K562 (cell line): ENCODE results near the gene KLC1. TPM values are rescaled to one million over a fixed set of nuclear protein-coding genes. Genes with fewer than 3 reads are reported as not detected.
A peak's percentile ranks its signal among the peaks of the same experiment; 100 is the strongest.

Source experiments
- CTCF ChIP-seq, 3 experiments: IDR thresholded peaks in 2 of 3; conservative IDR thresholded peaks in 1 of 3; 2 replicates each; pipeline ENCODE4 v1.5.1; 2011 to 2012; ENCODE audit warnings: low read length in 3 of 3, mild to moderate bottlenecking in 3 of 3, control low read depth in 2 of 3, improper control_type of control experiment in 1 of 3, inconsistent platforms in 1 of 3, low read depth in 1 of 3, mixed read lengths in 1 of 3, moderate library complexity in 1 of 3; ENCODE audit not compliant: insufficient read depth in 2 of 3
- E4F1 ChIP-seq: fragments of 250-450 bp; sonication (Bioruptor Pico); IDR thresholded peaks from 2 replicates; pipeline ENCODE4 v1.5.0; 2021; ENCODE audit warnings: mild to moderate bottlenecking, borderline replicate concordance
- ERF ChIP-seq: fragments of 450-650 bp; formaldehyde crosslinking; IDR thresholded peaks from 2 replicates; pipeline ENCODE4 v1.4.0; 2020; ENCODE audit warnings: mild to moderate bottlenecking, mixed read lengths
- MCM3 ChIP-seq: fragments of 450-650 bp; IDR thresholded peaks from 2 replicates; pipeline ENCODE4 v1.6.1; 2016
- MYBL2 ChIP-seq, 2 experiments: fragments of 450-650 bp in 1 of 2; sonication (generic) in 1 of 2; formaldehyde crosslinking in 1 of 2; IDR thresholded peaks; 2 replicates each; pipeline versions ENCODE4 v1.6.1 to v1.8.1; 2017 to 2022; ENCODE audit warnings: borderline replicate concordance in 1 of 2, inconsistent platforms in 1 of 2, low read depth in 1 of 2, mild to moderate bottlenecking in 1 of 2, missing genetic modification reagents in 1 of 2, moderate library complexity in 1 of 2
- POLR2B ChIP-seq: fragments of 450-650 bp; IDR thresholded peaks from 2 replicates; pipeline ENCODE4 v1.6.1; 2018; ENCODE audit warnings: low read depth; ENCODE audit not compliant: partially characterized antibody
- PURB ChIP-seq: sonication (generic); formaldehyde crosslinking; IDR thresholded peaks from 2 replicates; pipeline ENCODE4 v1.9.0; 2021; ENCODE audit warnings: low read depth, mild to moderate bottlenecking, missing genetic modification reagents
- RBM39 ChIP-seq: fragments of 200-400 bp; formaldehyde crosslinking; optimal IDR thresholded peaks from 2 replicates; pipeline ENCODE3; 2018; ENCODE audit warnings: low read depth, low read length
- U2AF1 ChIP-seq: fragments of 200-400 bp; formaldehyde crosslinking; optimal IDR thresholded peaks from 2 replicates; pipeline ENCODE3; 2017; ENCODE audit warnings: mild to moderate bottlenecking, low read depth, low read length, moderate library complexity
- USF1 ChIP-seq: sonication (generic); formaldehyde crosslinking; IDR thresholded peaks from 2 replicates; pipeline ENCODE4 v1.9.0; 2022; ENCODE audit warnings: mild to moderate bottlenecking, missing genetic modification reagents
- ZFP36 ChIP-seq: fragments of 150-350 bp; IDR thresholded peaks from 2 replicates; pipeline ENCODE4 v1.6.1; 2018; ENCODE audit warnings: low read length, low read depth; ENCODE audit not compliant: partially characterized antibody
- ZNF318 ChIP-seq, 2 experiments: fragments of 450-650 bp; IDR thresholded peaks; 2 replicates each; pipeline ENCODE4 v1.6.1; 2016; ENCODE audit warnings: mild to moderate bottlenecking in 2 of 2, borderline replicate concordance in 1 of 2, low read depth in 1 of 2, moderate library complexity in 1 of 2
- ZNF431 ChIP-seq: sonication (generic); formaldehyde crosslinking; IDR thresholded peaks from 2 replicates; pipeline ENCODE4 v1.8.0; 2022; ENCODE audit warnings: mild to moderate bottlenecking, missing genetic modification reagents
- ZNF507 ChIP-seq: conservative IDR thresholded peaks from 2 replicates; pipeline ENCODE4 v1.6.1; 2017; ENCODE audit warnings: missing genetic modification characterization, missing compliant biosample characterization
- polyA plus RNA-seq, 8 experiments: library from polyadenylated mRNA; depleted of rRNA in 4 of 8; stranded (reverse) in 5 of 8; unstranded in 3 of 8; fragments of >200 nt; fragmentation: Nextera tagmentation in 2 of 8; fragmentation: Illumina TruSeq in 1 of 8; extraction: Ambion mirVana in 2 of 8; extraction: Trizol in 1 of 8; gene quantifications; 2 replicates each; pipeline versions ENCODE4 v1.2.1 to v1.2.3, GENCODE V29; 2011 to 2014; ENCODE audit warnings: inconsistent platforms in 1 of 8, missing spikeins in 1 of 8
- total RNA-seq, 7 experiments: library from RNA; depleted of rRNA in 6 of 7; stranded (reverse); fragments of >200 nt in 6 of 7; fragmentation: Illumina TruSeq in 2 of 7; extraction: Trizol in 2 of 7; gene quantifications; 2 replicates each; pipeline versions ENCODE4 v1.2.1 to v1.2.3, GENCODE V29; 2011 to 2021; ENCODE audit warnings: low replicate concordance in 1 of 7

The KLC1 gene
- total and polyA plus RNA-seq, 9 of the 15 experiments (the other 6 are each of a cell fraction or from before 2014, with no cell fraction given): 4.9 to 134 (median 54.8) TPM

GRCh38 chr14:103746701-103747100, 117.7 kb downstream of the KLC1 start (continued):
- TF ChIP-seq ZNF318 (IDR thresholded peaks at IDR 0.05; ENCODE audit: borderline replicate concordance in 1 of 2, low read depth in 1 of 2) (no peak), U2AF1 (no peak), MCM3 (no peak), ZFP36 (peak; percentile 57), E4F1 (CRISPR knock-in tag) (no peak), USF1 (CRISPR knock-in tag) (0 out of 2 replicates have a peak, but pooled peaks have one; percentile 44), PURB (CRISPR knock-in tag) (no peak), POLR2B (no peak), CTCF (IDR thresholded peaks at IDR 0.05 in 2 of 3, conservative IDR thresholded peaks at IDR 0.05 in 1 of 3; ENCODE audit: insufficient read depth in 2 of 3, low read depth in 1 of 3, low read length in 3 of 3) (peak in 1 of 3 experiments; percentile 10; a peak in 1 of 6 replicates), ZNF431 (CRISPR knock-in tag) (no peak), RBM39 (no peak), ZNF507 (tag) (no peak), MYBL2 (IDR thresholded peaks at IDR 0.05; ENCODE audit: low read depth) (no peak), MYBL2 (CRISPR knock-in tag; IDR thresholded peaks at IDR 0.05; ENCODE audit: borderline replicate concordance) (no peak), ERF (CRISPR knock-in tag) (no peak)
